Transverse colon (tissue), 4 donors: ENCODE results near the gene ANKRD1. TPM values are rescaled to one million over a fixed set of nuclear protein-coding genes. Genes with fewer than 3 reads are reported as not detected.

Source experiments
- DNase-seq: peaks from one replicate; pipeline ENCODE4 v3.0.0-alpha.2; 2019
- H3K27ac ChIP-seq, 4 donors: fragments of 200-600 bp; sonication (generic); 2 replicates each; pipeline ENCODE4 v1.5.1; 2016 to 2018; ENCODE audit warnings: inconsistent platforms in 4 of 4
- H3K27me3 ChIP-seq: fragments of 200-600 bp; sonication (generic); 2 replicates; pipeline ENCODE4 v1.5.1; 2017; ENCODE audit warnings: inconsistent platforms
- H3K36me3 ChIP-seq, 4 donors: fragments of 200-600 bp; sonication (generic); 2 replicates each; pipeline ENCODE4 v1.5.1; 2017 to 2019; ENCODE audit warnings: inconsistent platforms in 4 of 4
- H3K4me1 ChIP-seq, 4 donors: fragments of 200-600 bp; sonication (generic); 2 replicates each; pipeline ENCODE4 v1.5.1; 2017 to 2020; ENCODE audit warnings: inconsistent platforms in 4 of 4
- H3K4me3 ChIP-seq, 4 donors: fragments of 200-600 bp; sonication (generic); 1 replicate in 1 of 4; 2 replicates in 3 of 4; pipeline versions ENCODE4 v1.5.1 to v1.6.1; 2017 to 2019; ENCODE audit warnings: inconsistent platforms in 4 of 4
- H3K9me3 ChIP-seq, 2 donors: fragments of 200-600 bp; sonication (generic); 2 replicates each; pipeline ENCODE4 v1.5.1; 2017 to 2019; ENCODE audit warnings: inconsistent platforms in 2 of 2
- CTCF ChIP-seq, 5 experiments: fragments of 200-600 bp in 3 of 5; fragments of 450-650 bp in 2 of 5; sonication (generic) in 3 of 5; IDR thresholded peaks; 1 replicate in 2 of 5; 2 replicates in 3 of 5; pipeline ENCODE4 v1.5.1; 2016 to 2017; ENCODE audit warnings: antibody characterized with exemption in 5 of 5, inconsistent platforms in 3 of 5, mild to moderate bottlenecking in 2 of 5, moderate library complexity in 1 of 5
- EP300 ChIP-seq: sonication (generic); formaldehyde crosslinking; IDR thresholded peaks from one replicate; pipeline ENCODE4 v1.6.1; 2017; ENCODE audit warnings: antibody characterized with exemption, low read depth
- POLR2A ChIP-seq: fragments of 450-650 bp; IDR thresholded peaks from one replicate; pipeline ENCODE4 v1.6.1; 2016; ENCODE audit warnings: antibody characterized with exemption, mild to moderate bottlenecking, moderate library complexity
- POLR2AphosphoS5 ChIP-seq, 3 donors: sonication (generic); formaldehyde crosslinking; IDR thresholded peaks; one replicate each; pipeline ENCODE4 v1.6.1; 2016; ENCODE audit warnings: antibody characterized with exemption in 3 of 3
- WGBS, 2 donors: methylation state at CpG; one replicate each; pipeline ENCODE4 v1.1.5; 2018; ENCODE audit warnings: low coverage in 1 of 2; 5-methylcytosine and 5-hydroxymethylcytosine counted together
- in situ Hi-C, 4 donors: fragments of 200-750 bp; cut with MboI; loops; one replicate each; pipeline versions ENCODE4 v1.15.0 to v1.15.1; 2017; ENCODE audit warnings: low sequenced_read_pairs in 3 of 4, low pct_ligation_motif_present in 1 of 4, low pct_unique_long_range_greater_than_20kb in 1 of 4
- intact Hi-C: fragments of 100-400 bp; cut with DNase I; formaldehyde crosslinking; loops from one replicate; pipeline ENCODE4 v1.15.1; 2023; ENCODE audit warnings: low total_unique reads
- total RNA-seq, 4 donors: library from RNA; depleted of rRNA; stranded (reverse); fragments of >200 nt; gene quantifications; one replicate each; pipeline ENCODE4 v1.1.0, GENCODE V29; 2016

The ANKRD1 gene
- total RNA-seq, 4 donors from 2014 or later = not detected

GRCh38 chr10:90923111-90923731, 2.3 kb upstream of the ANKRD1 start:
- in situ Hi-C loops = loop anchor here in 1 of 4 donors (25.0 kb wide), 1 partner anchor 314 kb away; no protein-coding TSS in a partner anchor
- Histone ChIP-seq H3K27me3 (peaks cover 4% of the 10 kb centered on the region), H3K36me3 (no peaks in the 10 kb centered on the region), H3K27ac (no peak overlapping the region), H3K4me3 (no peak overlapping the region), H3K9me3 (no peaks in the 10 kb centered on the region), H3K4me1 (no peaks in the 10 kb centered on the region)
- 51 to 71% methylated on average over 2 of the region's 2 CpGs for WGBS, 2 donors
- no peak for DNase-seq
- TF ChIP-seq POLR2AphosphoS5 (IDR thresholded peaks at IDR 0.05) (no peak), EP300 (no peak), CTCF (IDR thresholded peaks at IDR 0.05) (no peak), POLR2A (no peak)
- intact Hi-C loops = no loop called here

- 69 to 75% methylated on average over 3 of the region's 3 CpGs for WGBS, 2 donors
- H3K9me3 ChIP-seq = no peaks in the 10 kb centered on the region
- no peak overlapping the region for H3K4me3 ChIP-seq
- H3K4me1 ChIP-seq = no peaks in the 10 kb centered on the region
- in situ Hi-C loops = loop anchor here in 1 of 4 donors (25.0 kb wide), 1 partner anchor 315 kb away; no protein-coding TSS in a partner anchor
- TF ChIP-seq EP300 (no peak), POLR2AphosphoS5 (IDR thresholded peaks at IDR 0.05) (no peak), POLR2A (no peak), CTCF (IDR thresholded peaks at IDR 0.05) (no peak)
- DNase-seq = no peak
- H3K36me3 ChIP-seq = no peaks in the 10 kb centered on the region
- peaks cover 4% of the 10 kb centered on the region for H3K27me3 ChIP-seq
- intact Hi-C loops = no loop called here
- H3K27ac ChIP-seq = no peak overlapping the region
Observed at GRCh38 chr10:90921906-90922305, 1.0 kb upstream of the ANKRD1 start.

DNA sequence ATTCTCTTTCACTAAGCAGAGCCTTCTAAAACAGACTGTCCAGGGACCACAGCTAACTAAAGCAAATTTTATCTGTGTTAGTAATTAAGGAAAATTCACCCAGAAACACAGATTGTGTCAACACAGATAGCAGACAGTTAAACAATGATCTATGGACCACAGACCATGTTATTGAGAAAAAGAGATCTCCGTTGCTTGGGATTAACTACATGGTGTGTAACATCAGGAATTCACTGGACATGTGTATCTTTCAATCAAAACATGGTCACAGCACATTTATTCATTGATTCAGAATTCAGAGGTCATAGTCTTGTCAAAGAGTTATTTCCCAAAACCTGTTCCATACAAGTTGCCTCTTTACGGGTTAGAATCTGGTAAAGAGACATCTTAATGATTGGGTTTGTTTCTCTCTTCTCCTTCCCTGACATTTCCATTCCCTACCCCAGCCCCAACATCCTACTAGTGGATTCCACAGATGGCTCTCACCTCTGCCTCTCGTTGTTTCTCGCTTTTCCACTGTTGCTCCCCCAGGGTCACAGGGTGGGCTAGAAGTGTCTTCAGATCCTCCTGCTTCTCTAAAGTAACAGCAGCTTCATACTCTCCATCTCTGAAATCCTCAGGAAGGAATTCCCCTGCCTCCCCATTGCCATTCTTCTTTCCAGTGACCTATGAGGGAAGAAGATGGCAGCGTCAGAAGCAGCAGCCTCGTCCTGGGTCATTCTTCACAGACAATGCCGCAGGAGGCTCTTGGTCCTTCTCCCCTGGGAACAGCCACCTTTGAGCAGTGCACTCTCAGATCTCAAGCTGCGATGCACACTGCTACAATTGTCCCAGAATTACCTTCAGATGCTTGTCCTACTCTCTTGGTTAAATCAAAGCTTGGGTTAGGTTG, 958 bp downstream of the ANKRD1 start:
- in situ Hi-C loops (loop anchor here in 2 of 4 donors (10.0 to 25.0 kb wide), 2 partner anchors 317 to 325 kb away; no protein-coding TSS in a partner anchor), intact Hi-C loops (no loop called here)
- TF ChIP-seq POLR2A = no peak
- TF ChIP-seq POLR2AphosphoS5 (IDR thresholded peaks at IDR 0.05) = no peak
- no peak for TF ChIP-seq EP300
- no peak for TF ChIP-seq CTCF (IDR thresholded peaks at IDR 0.05)
- 75 to 91% methylated on average over 6 to 8 of the region's 8 CpGs for WGBS, 2 donors
- Histone ChIP-seq H3K9me3 (no peaks in the 10 kb centered on the region), H3K4me1 (no peaks in the 10 kb centered on the region), H3K4me3 (no peak overlapping the region), H3K36me3 (no peaks in the 10 kb centered on the region), H3K27me3 (peaks cover 4% of the 10 kb centered on the region), H3K27ac (no peak overlapping the region)
- DNase-seq = no peak

DNA sequence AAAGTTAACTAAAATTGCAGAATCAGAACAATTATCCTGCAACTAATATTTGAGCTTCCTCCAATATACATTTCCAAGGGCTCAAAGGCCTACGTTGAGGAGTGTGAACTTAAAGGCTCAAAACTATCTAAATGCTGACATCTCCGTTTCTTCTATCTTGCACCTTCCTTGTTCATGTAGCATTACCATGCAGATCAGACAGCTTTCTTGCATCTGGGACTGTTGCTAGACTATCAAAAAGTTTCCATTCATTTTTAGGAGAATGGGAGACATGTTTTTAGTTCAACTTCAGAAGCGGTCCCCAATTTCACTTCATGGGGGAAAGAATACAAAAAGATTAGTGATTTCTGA, 2.9 kb downstream of the ANKRD1 start:
- no peak for DNase-seq
- Histone ChIP-seq H3K4me1 (no peaks in the 10 kb centered on the region), H3K27me3 (peaks cover 4% of the 10 kb centered on the region), H3K9me3 (no peaks in the 10 kb centered on the region), H3K27ac (no peak overlapping the region), H3K36me3 (no peaks in the 10 kb centered on the region), H3K4me3 (no peak overlapping the region)
- in situ Hi-C loops = loop anchor here in 2 of 4 donors (10.0 to 25.0 kb wide), 2 partner anchors 319 to 327 kb away; no protein-coding TSS in a partner anchor
- WGBS, 2 donors = 83 to 89% methylated on average over 3 of the region's 3 CpGs
- intact Hi-C loops = no loop called here
- TF ChIP-seq CTCF (IDR thresholded peaks at IDR 0.05) (no peak), POLR2A (no peak), EP300 (no peak), POLR2AphosphoS5 (IDR thresholded peaks at IDR 0.05) (no peak)
